ENCODE measurements around the gene WNK2.
"Not testable (repeated sequence)": the region's sequence is repeated elsewhere in the genome, so short reads cannot be mapped to it uniquely, and the experiment has no call there.

WNK2 gene

DNA sequence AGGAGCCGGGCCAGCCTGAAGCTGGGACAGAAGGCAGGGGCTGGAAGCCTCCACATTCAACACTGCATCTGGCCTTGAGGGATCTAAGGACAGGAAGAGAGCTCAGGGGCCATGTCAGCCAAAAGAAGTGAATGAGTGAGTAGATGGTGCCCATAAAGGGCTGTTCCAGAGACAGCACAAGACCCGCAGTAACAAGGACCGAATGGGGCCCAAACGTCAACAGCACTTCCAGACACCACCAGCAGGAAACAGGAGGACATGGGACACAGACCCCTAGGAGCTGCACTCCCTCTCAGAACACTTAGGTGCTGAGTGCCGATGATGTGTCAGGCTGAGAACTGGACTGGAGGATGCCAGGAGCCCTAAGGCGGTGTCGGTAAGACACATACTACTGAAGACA is 152.8 kb downstream of the WNK2 start:
- no peak overlapping the region for H3K9ac ChIP-seq (ENCODE audit: low read length)
- H2AK5ac ChIP-seq (ENCODE audit: low read length, severe bottlenecking) = no peak overlapping the region
- no peak overlapping the region for H3K27ac ChIP-seq (ENCODE audit: low read length, poor library complexity, severe bottlenecking)
- peaks cover 0 to 6% of the 10 kb centered on the region in 2 experiments for H3K27me3 ChIP-seq (ENCODE audit: control insufficient read depth in 1 of 2, insufficient read depth in 1 of 2, low read length in 2 of 2)
- no peak overlapping the region for H3K4me2 ChIP-seq (ENCODE audit: low read length, poor library complexity, severe bottlenecking)
- H2BK15ac ChIP-seq (ENCODE audit: low read depth, poor library complexity, severe bottlenecking) = no peak overlapping the region
- H4K8ac ChIP-seq (ENCODE audit: low read length) = no peak overlapping the region
- WGBS = 79% methylated on average over 7 of the region's 7 CpGs
- no peak overlapping the region for H2BK12ac ChIP-seq (ENCODE audit: low read length in 2 of 2)
- no peak overlapping the region for H3K4ac ChIP-seq (ENCODE audit: low read depth in 1 of 2, low read length in 2 of 2)
- no peak overlapping the region for H3K18ac ChIP-seq (ENCODE audit: low read depth in 1 of 2, low read length in 2 of 2)
- peaks cover 8% of the 10 kb centered on the region for H3K9me3 ChIP-seq (ENCODE audit: control insufficient read depth, low read length)
- no peak overlapping the region for H2BK120ac ChIP-seq (ENCODE audit: low read depth, low read length)
- no peak overlapping the region for H3K14ac ChIP-seq (ENCODE audit: low read length in 2 of 2)
- H2AFZ ChIP-seq (ENCODE audit: low read depth, low read length) = no peak overlapping the region
- no peak for DNase-seq
- H3K79me1 ChIP-seq (replicated peaks; ENCODE audit: low read length, poor library complexity, severe bottlenecking) = no peaks in the 10 kb centered on the region
- no peak overlapping the region for H3K23ac ChIP-seq (ENCODE audit: low read length in 2 of 2)
- no peak overlapping the region for H4K91ac ChIP-seq (ENCODE audit: low read length)
- H3K4me1 ChIP-seq (ENCODE audit: control insufficient read depth, insufficient read depth, low read depth, low read length) = no peaks in the 10 kb centered on the region
- H3K36me3 ChIP-seq (ENCODE audit: control insufficient read depth in 1 of 2, insufficient read depth in 2 of 2, low read depth in 1 of 2, low read length in 2 of 2) = no peaks in the 10 kb centered on the region
- no peak overlapping the region for H2BK5ac ChIP-seq (ENCODE audit: low read depth, low read length, poor library complexity, severe bottlenecking)
- no peak overlapping the region for H3K4me3 ChIP-seq (ENCODE audit: insufficient read depth in 1 of 2, low read depth in 1 of 2, low read length in 2 of 2)

DNA sequence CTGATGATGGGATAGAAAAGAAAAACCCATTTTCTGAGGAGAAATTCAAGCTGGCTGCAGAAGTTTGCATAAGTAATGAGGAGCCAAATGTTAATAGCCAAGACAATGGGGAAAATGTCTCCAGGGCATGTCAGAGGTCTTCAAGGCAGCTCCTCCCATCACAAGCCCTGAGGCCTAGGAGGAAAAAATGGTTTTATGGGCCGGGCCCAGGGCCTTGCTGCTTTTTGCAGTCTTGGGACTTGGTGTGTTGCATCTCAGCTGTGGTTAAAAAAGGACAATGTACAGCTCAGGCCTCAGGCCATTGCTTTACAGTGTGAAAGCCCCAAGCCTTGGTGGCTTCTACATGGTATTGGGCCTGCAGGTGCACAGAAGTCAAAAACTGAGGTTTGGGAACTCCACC is 154.3 kb downstream of the WNK2 start:
- H3K27ac ChIP-seq (ENCODE audit: low read length, poor library complexity, severe bottlenecking); H3K36me3 ChIP-seq (ENCODE audit: control insufficient read depth in 1 of 2, insufficient read depth in 2 of 2, low read depth in 1 of 2, low read length in 2 of 2); H2AK5ac ChIP-seq (ENCODE audit: low read length, severe bottlenecking); DNase-seq; H2BK12ac ChIP-seq (ENCODE audit: low read length in 2 of 2); H2BK120ac ChIP-seq (ENCODE audit: low read depth, low read length); H2BK5ac ChIP-seq (ENCODE audit: low read depth, low read length, poor library complexity, severe bottlenecking); H3K23ac ChIP-seq (ENCODE audit: low read length in 2 of 2); H4K8ac ChIP-seq (ENCODE audit: low read length); H4K91ac ChIP-seq (ENCODE audit: low read length); H3K4ac ChIP-seq (ENCODE audit: low read depth in 1 of 2, low read length in 2 of 2); H2BK15ac ChIP-seq (ENCODE audit: low read depth, poor library complexity, severe bottlenecking); H3K4me1 ChIP-seq (ENCODE audit: control insufficient read depth, insufficient read depth, low read depth, low read length); H3K9me3 ChIP-seq (ENCODE audit: control insufficient read depth, low read length); H3K18ac ChIP-seq (ENCODE audit: low read depth in 1 of 2, low read length in 2 of 2); H3K9ac ChIP-seq (ENCODE audit: low read length); H3K79me1 ChIP-seq (replicated peaks; ENCODE audit: low read length, poor library complexity, severe bottlenecking); H3K4me3 ChIP-seq (ENCODE audit: insufficient read depth in 1 of 2, low read depth in 1 of 2, low read length in 2 of 2); H3K14ac ChIP-seq (ENCODE audit: low read length in 2 of 2); H3K27me3 ChIP-seq (ENCODE audit: control insufficient read depth in 1 of 2, insufficient read depth in 1 of 2, low read length in 2 of 2); H2AFZ ChIP-seq (ENCODE audit: low read depth, low read length); H3K4me2 ChIP-seq (ENCODE audit: low read length, poor library complexity, severe bottlenecking): not testable (repeated sequence)
- WGBS = 24% methylated on average over 1 of the region's 1 CpG

DNA sequence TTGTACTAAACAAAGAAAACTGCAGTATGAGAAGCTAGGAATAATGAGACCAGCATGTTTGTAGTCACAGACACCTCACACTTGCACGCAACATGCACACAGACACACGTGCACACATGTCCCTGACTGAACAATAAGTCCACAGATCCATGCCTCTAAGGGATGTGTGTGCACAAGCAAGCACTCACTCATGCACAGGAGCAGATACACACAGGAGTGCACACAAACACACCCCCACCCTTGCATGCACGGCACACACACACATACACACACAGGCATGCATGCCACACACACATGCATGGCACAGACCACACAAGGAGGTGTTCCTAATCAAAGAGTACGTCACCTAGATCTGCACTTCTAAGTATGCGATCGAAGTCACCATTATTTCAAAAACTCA is 156.2 kb downstream of the WNK2 start:
- no peak overlapping the region for H2BK120ac ChIP-seq (ENCODE audit: low read depth, low read length)
- no peak for DNase-seq
- 85% methylated on average over 6 of the region's 6 CpGs for WGBS

DNA sequence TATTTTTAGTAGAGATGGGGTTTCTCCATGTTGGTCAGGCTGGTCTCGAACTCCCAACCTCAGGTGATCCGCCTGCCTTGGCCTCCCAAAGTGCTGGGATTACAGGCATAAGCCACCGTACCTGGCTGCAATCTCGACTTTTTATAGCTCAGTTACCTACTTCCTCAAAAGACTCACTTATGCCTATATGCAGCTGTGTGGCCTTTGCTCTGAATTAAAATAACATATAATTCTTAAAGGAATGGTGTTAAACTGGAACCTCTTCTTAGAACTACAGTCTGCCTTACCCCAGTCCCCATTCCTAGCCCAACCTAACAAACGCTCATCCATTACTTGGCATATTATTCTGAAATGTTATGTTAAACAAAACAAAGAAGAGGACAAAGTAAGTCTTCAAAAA is 157.9 kb downstream of the WNK2 start:
- H3K79me1 ChIP-seq (replicated peaks; ENCODE audit: low read length, poor library complexity, severe bottlenecking); H2AFZ ChIP-seq (ENCODE audit: low read depth, low read length); H3K9ac ChIP-seq (ENCODE audit: low read length); H3K4ac ChIP-seq (ENCODE audit: low read depth in 1 of 2, low read length in 2 of 2); H2BK5ac ChIP-seq (ENCODE audit: low read depth, low read length, poor library complexity, severe bottlenecking); H3K9me3 ChIP-seq (ENCODE audit: control insufficient read depth, low read length); H2AK5ac ChIP-seq (ENCODE audit: low read length, severe bottlenecking); H2BK120ac ChIP-seq (ENCODE audit: low read depth, low read length); H2BK15ac ChIP-seq (ENCODE audit: low read depth, poor library complexity, severe bottlenecking); H3K27ac ChIP-seq (ENCODE audit: low read length, poor library complexity, severe bottlenecking); H3K4me2 ChIP-seq (ENCODE audit: low read length, poor library complexity, severe bottlenecking); H3K18ac ChIP-seq (ENCODE audit: low read depth in 1 of 2, low read length in 2 of 2); H2BK12ac ChIP-seq (ENCODE audit: low read length in 2 of 2); H3K23ac ChIP-seq (ENCODE audit: low read length in 2 of 2); H4K91ac ChIP-seq (ENCODE audit: low read length); H3K36me3 ChIP-seq (ENCODE audit: control insufficient read depth in 1 of 2, insufficient read depth in 2 of 2, low read depth in 1 of 2, low read length in 2 of 2); H3K14ac ChIP-seq (ENCODE audit: low read length in 2 of 2); DNase-seq; H4K8ac ChIP-seq (ENCODE audit: low read length); H3K4me3 ChIP-seq (ENCODE audit: insufficient read depth in 1 of 2, low read depth in 1 of 2, low read length in 2 of 2): not testable (repeated sequence)
- peaks cover 11% of the 10 kb centered on the region for H3K4me1 ChIP-seq (ENCODE audit: control insufficient read depth, insufficient read depth, low read depth, low read length)
- 30% methylated on average over 2 of the region's 5 CpGs for WGBS
- peaks cover 23 to 29% of the 10 kb centered on the region in 2 experiments for H3K27me3 ChIP-seq (ENCODE audit: control insufficient read depth in 1 of 2, insufficient read depth in 1 of 2, low read length in 2 of 2)

More for the DNA sequence above, 156.2 kb downstream of the WNK2 start:
- no peak overlapping the region for H2AK5ac ChIP-seq (ENCODE audit: low read length, severe bottlenecking)
- no peak overlapping the region for H3K4me3 ChIP-seq (ENCODE audit: insufficient read depth in 1 of 2, low read depth in 1 of 2, low read length in 2 of 2)
- no peak overlapping the region for H3K4me2 ChIP-seq (ENCODE audit: low read length, poor library complexity, severe bottlenecking)
- H3K9ac ChIP-seq (ENCODE audit: low read length) = no peak overlapping the region
- no peak overlapping the region for H2AFZ ChIP-seq (ENCODE audit: low read depth, low read length)
- no peak overlapping the region for H2BK5ac ChIP-seq (ENCODE audit: low read depth, low read length, poor library complexity, severe bottlenecking)
- no peak overlapping the region for H4K91ac ChIP-seq (ENCODE audit: low read length)
- H2BK12ac ChIP-seq (ENCODE audit: low read length in 2 of 2) = no peak overlapping the region
- H3K36me3 ChIP-seq (ENCODE audit: control insufficient read depth in 1 of 2, insufficient read depth in 2 of 2, low read depth in 1 of 2, low read length in 2 of 2) = no peaks in the 10 kb centered on the region
- H3K23ac ChIP-seq (ENCODE audit: low read length in 2 of 2) = no peak overlapping the region
- H3K18ac ChIP-seq (ENCODE audit: low read depth in 1 of 2, low read length in 2 of 2) = no peak overlapping the region
- H2BK15ac ChIP-seq (ENCODE audit: low read depth, poor library complexity, severe bottlenecking) = no peak overlapping the region
- H4K8ac ChIP-seq (ENCODE audit: low read length) = no peak overlapping the region
- no peak overlapping the region for H3K27ac ChIP-seq (ENCODE audit: low read length, poor library complexity, severe bottlenecking)
- H3K4ac ChIP-seq (ENCODE audit: low read depth in 1 of 2, low read length in 2 of 2) = no peak overlapping the region
- peaks cover 12 to 14% of the 10 kb centered on the region in 2 experiments for H3K27me3 ChIP-seq (ENCODE audit: control insufficient read depth in 1 of 2, insufficient read depth in 1 of 2, low read length in 2 of 2)
- peaks cover 4% of the 10 kb centered on the region for H3K9me3 ChIP-seq (ENCODE audit: control insufficient read depth, low read length)
- no peak overlapping the region for H3K14ac ChIP-seq (ENCODE audit: low read length in 2 of 2)
- H3K4me1 ChIP-seq (ENCODE audit: control insufficient read depth, insufficient read depth, low read depth, low read length) = no peaks in the 10 kb centered on the region
- no peaks in the 10 kb centered on the region for H3K79me1 ChIP-seq (replicated peaks; ENCODE audit: low read length, poor library complexity, severe bottlenecking)
